C4-2B (cell line): ENCODE results near the gene TNPO2.

Experiments
- CTCF ChIP-seq: fragments of 450-650 bp; conservative IDR thresholded peaks from 2 replicates; pipeline ENCODE4 v1.5.1; 2017; ENCODE audit warnings: mild to moderate bottlenecking
- ZFX ChIP-seq: fragments of 450-650 bp; IDR thresholded peaks from 2 replicates; pipeline ENCODE4 v1.6.1; 2017

GRCh38 chr19:12695997-12696365 is 27.8 kb downstream of the TNPO2 start:
- no peak for TF ChIP-seq CTCF
- no peak for TF ChIP-seq ZFX
